GM19351 (cell line): ENCODE measurements around the gene TWF1.
"Not testable (repeated sequence)": the region's sequence is repeated elsewhere in the genome, so short reads cannot be mapped to it uniquely, and the experiment has no call there.

Experiments used
- ATAC-seq: cut with Tn5 transposase; IDR thresholded peaks from one replicate; pipeline ENCODE4 v1.9.1; 2021; ENCODE audit warnings: mild to moderate bottlenecking, moderate library complexity; ENCODE audit not compliant: unreplicated experiment

The TWF1 gene

DNA sequence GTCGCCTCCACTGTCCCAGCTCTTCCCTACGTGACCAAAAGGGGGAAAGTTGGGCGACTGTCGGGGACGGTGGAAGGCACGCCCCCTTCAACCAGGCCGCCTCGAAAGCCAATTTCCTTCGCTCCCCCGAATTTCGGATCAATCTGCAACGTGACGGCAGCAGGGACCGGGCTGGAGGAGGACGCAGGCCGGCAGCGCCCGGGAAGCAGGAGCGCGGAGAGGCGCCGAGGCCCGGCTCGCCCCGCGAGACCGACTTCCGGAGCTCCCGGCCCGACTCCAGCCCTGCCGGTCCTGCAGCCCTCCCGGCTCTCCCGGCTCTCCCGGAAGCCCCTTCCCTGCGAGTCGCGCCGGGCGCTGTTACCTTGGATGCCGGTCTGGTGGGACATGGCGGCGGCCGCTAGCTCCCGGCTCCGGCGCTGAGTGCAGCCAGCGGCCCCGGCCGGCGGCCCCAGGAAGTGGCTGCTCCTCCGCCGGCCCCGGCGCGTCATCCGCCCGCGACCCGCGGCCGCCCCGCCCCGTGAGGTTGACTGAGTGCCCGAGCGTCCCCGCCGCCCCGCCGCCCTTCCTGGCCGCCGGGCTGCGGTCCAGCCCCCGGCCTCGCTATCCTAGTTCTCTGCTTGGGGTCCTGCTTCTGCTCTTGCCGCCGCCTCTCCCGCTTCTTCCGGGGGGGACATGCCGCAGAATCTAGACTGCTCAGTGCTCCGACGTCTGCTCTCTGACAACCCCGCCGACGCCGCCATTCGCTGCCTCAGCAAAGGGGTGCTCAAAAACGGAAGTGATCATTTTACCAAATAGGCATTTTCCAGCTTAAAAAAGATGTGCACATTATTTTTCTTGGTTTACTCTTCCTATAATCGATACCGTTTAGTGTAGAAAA lies at the start of gene TWF1:
Gene TWF1, minus strand, starts transcription at position 458 of the 877 bp plus-strand sequence. Its CDS starts 72 bp downstream, at position 386.
- peak; percentile 92 for ATAC-seq

GRCh38 chr12:43852744-43853143 lies 46.6 kb upstream of the TWF1 start:
- no peak for ATAC-seq

- ATAC-seq: no peak
Measured at GRCh38 chr12:43848786-43849185, 42.7 kb upstream of the TWF1 start.

DNA sequence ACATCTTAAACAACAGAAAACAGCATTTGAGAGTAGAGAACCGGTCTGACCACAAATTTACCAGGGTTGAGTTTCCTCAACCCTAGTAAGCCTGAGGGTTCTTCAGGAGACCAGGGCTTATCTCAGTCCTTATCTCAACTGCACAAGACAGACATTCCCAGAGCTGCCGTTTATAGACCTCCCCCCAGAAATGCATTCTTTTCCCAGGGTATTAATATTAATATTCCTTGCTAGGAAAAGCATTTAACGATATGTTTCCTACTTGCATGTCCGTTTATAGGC lies 42.0 kb upstream of the TWF1 start:
- ATAC-seq: no peak

DNA sequence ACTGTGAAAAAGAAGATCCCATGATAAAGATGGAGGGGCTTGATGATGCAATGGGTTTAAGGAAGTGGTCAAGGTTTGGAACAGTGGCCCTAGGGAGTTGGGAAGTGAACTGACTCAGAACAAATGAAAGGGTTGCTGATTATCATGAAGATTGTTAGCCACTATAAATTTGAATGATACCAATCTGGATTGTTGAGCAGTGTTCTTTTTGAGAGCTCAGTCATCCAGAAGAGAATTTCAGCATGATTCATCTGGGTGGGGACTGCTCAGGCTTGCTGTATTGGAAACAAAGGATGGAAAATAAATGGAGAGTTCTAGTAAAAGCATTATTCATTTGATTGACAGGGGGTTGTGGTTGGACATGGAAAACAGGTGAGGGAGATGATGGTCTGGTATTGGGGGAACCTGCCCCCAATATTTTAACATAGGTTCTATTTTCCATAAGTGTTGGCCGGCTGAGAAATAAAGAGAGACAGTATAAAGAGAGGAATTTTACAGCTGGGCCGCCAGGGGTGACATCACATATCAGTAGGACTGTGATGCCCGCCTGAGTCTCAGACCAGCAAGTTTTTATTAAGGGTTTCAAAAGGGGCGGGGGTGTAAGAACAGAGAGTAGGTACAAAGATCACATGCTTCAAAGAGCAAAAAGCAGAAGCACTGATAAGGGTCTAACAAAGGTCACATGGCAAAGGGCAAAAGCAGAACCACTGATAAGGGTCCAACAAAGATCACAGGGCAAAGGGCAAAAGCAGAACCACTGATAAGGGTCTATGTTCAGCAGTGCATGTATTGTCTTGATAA lies 41.5 kb upstream of the TWF1 start:
- not testable (repeated sequence) for ATAC-seq

- no peak for ATAC-seq
Measured at GRCh38 chr12:43842259-43842658, 36.1 kb upstream of the TWF1 start.

DNA sequence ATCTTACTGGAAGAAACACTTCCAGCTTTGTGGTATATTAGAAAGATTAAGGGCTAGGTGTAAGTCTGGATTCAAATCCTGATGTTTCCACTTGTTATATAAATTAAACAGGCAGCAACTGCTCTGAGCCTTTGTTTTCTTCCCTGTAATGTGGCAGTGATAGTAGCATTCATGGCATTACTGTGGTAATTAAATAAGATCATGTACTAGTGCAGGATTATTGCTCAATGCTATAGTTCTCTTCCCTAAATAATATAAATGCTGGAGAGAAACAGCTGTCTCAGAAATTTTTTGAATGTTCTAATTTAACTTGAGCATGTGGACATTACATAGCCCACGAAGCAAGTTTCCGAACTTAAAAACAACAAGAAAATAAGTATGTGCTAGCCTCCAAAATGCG lies 35.1 kb upstream of the TWF1 start:
- no peak for ATAC-seq

DNA sequence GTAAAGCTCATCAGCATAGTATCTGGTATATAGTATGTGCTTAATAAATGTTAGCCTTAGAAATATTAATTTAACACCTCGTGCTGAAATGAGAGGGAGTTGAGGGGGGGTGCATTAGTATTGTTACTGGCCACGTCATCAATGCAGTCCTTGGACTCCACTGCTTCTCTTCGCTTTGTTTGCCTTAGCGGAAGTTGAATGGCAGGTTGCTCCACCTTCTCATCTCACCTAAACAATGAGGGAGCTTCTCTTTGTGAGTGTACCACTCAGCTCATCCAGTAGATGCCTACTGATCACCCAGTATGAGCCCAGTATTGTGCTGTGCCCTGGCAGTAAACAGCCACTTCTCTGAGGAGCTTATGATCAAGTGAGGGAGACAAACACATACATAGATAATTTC lies 34.2 kb upstream of the TWF1 start:
- no peak for ATAC-seq

DNA sequence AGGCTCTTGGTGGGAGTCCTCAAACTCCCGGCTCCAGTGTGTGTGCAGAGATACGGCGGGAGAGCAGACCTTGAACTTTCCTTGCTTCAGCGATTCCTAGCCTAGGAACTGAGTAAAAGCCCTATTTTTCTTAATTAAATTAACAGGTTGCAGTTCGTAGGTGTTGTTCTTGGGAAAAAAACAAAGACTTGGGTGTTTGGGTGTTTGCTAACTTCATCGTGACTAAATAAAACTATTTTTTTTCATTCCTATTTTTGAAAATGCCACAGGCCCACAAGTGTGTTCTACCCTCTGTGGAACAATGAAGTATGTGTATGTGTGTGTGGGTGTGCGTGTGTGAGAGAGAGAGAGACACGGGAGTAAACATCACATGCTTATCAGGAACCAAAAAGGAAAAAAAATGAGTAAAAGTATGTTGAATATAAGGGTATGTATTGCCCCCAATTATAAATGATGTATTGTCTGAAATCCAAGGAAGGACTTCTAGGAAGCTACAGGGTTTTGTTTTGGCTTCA lies 30.4 kb upstream of the TWF1 start:
- peak; percentile 33 for ATAC-seq

DNA sequence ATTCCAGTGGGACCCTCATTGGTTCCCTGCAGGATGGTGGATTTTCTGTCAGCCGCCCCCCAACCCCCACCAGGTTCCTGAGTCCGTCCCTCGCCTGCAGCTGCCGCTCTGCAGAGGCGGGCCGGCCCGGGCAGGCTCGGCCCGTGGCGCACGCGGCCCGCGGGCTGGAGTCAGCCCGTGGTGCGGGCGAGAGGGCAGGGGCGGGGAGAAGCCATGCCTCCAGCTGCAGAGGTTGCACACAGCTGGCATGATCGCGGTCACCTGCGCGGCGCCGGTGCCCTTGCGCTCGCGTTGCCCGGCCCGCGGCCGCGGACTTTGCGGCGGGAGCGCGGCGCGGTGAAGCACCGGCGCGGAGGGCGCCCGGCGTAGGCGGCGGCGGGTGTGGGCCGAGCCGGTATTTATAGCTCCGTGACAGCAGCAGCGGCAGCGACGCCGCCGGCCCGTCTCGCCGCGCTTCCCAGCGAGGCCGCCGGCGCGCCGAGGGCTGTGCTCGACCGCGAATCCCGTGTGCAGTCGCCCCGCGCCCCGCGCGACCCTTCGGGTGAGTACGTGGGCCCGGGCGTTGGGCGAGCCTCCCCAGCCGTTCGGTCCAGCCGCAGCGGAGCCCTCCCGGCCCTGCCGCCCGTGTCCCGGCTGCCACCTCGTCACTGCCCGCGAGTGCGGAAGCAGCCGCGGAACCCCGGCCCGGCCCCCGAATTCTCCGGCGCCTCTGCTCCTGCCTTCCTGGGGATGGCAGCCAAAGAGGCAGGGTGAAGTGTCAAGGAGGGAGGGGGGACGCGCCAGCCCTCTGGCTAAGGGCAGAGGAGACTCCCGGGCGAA lies 29.7 kb upstream of the TWF1 start, which contains the start of gene TMEM117:
Gene TMEM117, plus strand, starts transcription at position 426 of the 819 bp plus-strand sequence.
- peak; percentile 76 for ATAC-seq

DNA sequence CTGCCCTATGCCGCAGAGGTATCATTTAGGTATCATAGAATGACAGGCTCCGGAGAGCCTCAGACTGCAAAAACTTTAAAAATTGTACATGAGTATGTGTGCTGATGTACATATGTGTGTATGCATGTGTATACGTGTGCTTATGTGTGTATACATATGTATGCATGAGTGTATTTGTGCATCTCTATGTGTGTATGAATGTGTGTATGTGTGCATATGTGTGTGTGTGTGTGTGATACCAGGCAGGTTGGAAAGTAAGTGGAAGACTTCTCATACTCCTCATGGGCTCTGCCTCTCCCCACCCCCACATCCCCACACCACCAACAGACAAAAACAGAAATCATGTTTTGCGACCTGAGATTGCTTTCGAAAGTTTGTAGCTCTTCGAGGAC lies 29.1 kb upstream of the TWF1 start:
- peak; percentile 4 for ATAC-seq

GRCh38 chr12:43832463-43833168 lies 26.5 kb upstream of the TWF1 start:
- ATAC-seq: no peak

DNA sequence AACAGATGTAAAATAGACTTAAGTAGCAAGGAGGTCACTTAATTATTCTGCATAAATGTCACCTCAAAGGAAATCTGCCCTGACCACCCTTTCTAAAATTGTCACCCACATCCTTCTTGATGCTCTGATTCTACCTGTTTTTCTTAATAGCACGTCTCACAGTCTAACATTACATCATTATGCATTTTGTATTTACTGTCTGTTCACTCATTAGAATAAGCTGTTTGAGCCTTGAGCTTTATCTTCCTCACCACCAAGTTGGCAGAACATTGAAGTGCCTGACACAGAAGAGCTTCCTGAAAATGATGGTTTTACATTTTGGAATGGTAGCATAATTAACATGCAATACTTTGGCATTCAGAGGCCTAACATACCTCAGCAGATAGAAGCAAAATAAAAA lies 21.0 kb upstream of the TWF1 start:
- ATAC-seq: no peak

- no peak for ATAC-seq
Measured at GRCh38 chr12:43826681-43827080, 20.6 kb upstream of the TWF1 start.

- no peak for ATAC-seq
Measured at GRCh38 chr12:43824207-43824775, 18.2 kb upstream of the TWF1 start.

GRCh38 chr12:43816168-43816567 lies 10.1 kb upstream of the TWF1 start:
- no peak for ATAC-seq

GRCh38 chr12:43815416-43815815 lies 9.3 kb upstream of the TWF1 start:
- no peak for ATAC-seq

DNA sequence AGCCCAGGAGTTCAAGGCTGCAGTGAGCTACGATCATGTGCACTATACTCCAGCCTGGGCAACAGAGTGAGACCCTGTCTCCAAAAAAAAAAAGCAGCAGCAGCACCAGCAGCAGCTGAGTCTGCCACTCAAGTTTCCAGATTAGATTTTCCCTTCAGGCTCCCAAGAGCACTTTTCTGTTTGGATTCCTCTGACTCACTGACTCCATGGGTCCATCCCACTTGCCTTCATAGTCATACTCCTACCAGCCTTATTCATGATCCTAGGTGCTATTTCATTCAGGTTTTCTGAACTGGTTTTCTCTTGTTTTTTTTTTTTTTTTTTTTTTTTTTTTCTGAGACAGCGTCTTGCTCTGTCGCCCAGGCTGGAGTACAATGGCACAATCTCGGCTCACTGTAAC lies 6.8 kb upstream of the TWF1 start:
- ATAC-seq: no peak

DNA sequence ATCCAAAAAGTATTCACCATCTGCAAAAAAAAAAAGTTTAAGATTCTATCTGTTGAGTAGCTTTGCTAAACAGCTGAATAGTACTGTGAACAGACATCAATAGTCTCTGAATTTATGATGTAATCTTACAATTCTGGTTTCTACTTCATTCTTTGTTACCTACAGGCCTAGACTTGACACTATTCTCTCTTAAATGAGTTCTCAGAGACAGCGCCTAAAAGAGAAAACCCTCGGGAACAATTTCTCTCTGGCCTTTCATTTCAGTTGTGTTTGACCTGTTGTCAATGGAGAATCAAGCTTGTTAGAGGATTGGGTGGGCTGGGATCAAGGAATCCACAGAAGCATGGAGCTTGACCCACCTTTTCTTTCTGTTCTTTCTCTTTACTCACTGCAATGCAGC lies 5.9 kb upstream of the TWF1 start:
- ATAC-seq: no peak

DNA sequence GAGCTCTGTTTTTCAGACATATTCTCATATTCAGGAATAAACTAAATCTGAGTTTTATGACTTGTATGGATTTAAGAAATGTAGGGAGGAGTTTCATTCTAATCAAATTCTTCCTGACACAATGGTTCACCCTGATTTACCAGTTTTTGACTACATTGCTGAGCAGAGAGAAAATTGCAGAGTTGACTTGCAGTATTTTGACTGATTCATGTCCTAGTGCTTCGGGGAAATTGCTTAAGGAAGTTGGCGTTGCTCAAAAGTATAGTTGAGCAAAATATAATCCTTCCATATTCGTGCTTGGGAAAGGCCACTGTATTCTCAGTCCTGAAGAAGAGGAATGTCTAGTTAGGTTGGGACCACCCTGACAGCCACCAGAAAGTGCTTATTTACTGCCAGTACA lies 1.3 kb upstream of the TWF1 start:
- ATAC-seq: no peak
